CD14-positive monocyte (primary cell): Measurements from ENCODE around the gene MGST1. TPM values are rescaled to one million over a fixed set of nuclear protein-coding genes. Genes with fewer than 3 reads are reported as not detected.

Experiments used
- DNase-seq, 3 donors: peaks; one replicate each; pipeline ENCODE4 v3.0.0-alpha.2; 2011 to 2022
- H2AFZ ChIP-seq: 2 replicates; pipeline ENCODE4 v1.6.0; 2012; ENCODE audit warnings: mild to moderate bottlenecking, low read depth, low read length, inconsistent platforms; ENCODE audit not compliant: insufficient read depth, poor library complexity, severe bottlenecking
- H3K27ac ChIP-seq, 2 donors: 1 replicate in 1 of 2; 2 replicates in 1 of 2; pipeline ENCODE4 v1.5.1; 2012 to 2013; ENCODE audit warnings: low read length in 2 of 2, control low read depth in 1 of 2, inconsistent platforms in 1 of 2, low read depth in 1 of 2, mild to moderate bottlenecking in 1 of 2
- H3K27me3 ChIP-seq, 2 donors: one replicate each; pipeline versions ENCODE4 v1.6.0 to v1.6.1; 2011 to 2013; ENCODE audit warnings: low read length in 2 of 2; ENCODE audit not compliant: control insufficient read depth in 2 of 2, insufficient read depth in 2 of 2
- H3K36me3 ChIP-seq, 2 donors: replicated peaks in 1 of 2; 1 replicate in 1 of 2; 2 replicates in 1 of 2; pipeline versions ENCODE4 v1.5.1 to v1.6.1; 2012 to 2013; ENCODE audit warnings: low read length in 2 of 2, control low read depth in 1 of 2, inconsistent platforms in 1 of 2, mild to moderate bottlenecking in 1 of 2; ENCODE audit not compliant: insufficient read depth in 2 of 2, control insufficient read depth in 1 of 2
- H3K4me1 ChIP-seq, 2 donors: 1 replicate in 1 of 2; 2 replicates in 1 of 2; pipeline versions ENCODE4 v1.5.1 to v1.6.1; 2012 to 2013; ENCODE audit warnings: low read length in 2 of 2, control low read depth in 1 of 2, inconsistent platforms in 1 of 2, mild to moderate bottlenecking in 1 of 2, moderate library complexity in 1 of 2; ENCODE audit not compliant: insufficient read depth in 2 of 2, control insufficient read depth in 1 of 2
- H3K4me2 ChIP-seq: replicated peaks from 2 replicates; pipeline ENCODE3; 2012; ENCODE audit warnings: low read length, moderate library complexity, mild to moderate bottlenecking; ENCODE audit not compliant: poor library complexity, severe bottlenecking; ENCODE audit errors: extremely low read depth
- H3K4me3 ChIP-seq, 3 experiments: fragments of 200-600 bp in 1 of 3; sonication (generic) in 1 of 3; replicated peaks in 1 of 3; 1 replicate in 2 of 3; 2 replicates in 1 of 3; pipeline ENCODE4 v1.5.1; 2011 to 2013; ENCODE audit warnings: low read length in 3 of 3, mild to moderate bottlenecking in 3 of 3, control low read depth in 2 of 3, low read depth in 2 of 3, inconsistent platforms in 1 of 3, moderate library complexity in 1 of 3
- H3K79me2 ChIP-seq: 2 replicates; pipeline ENCODE4 v1.6.0; 2012; ENCODE audit warnings: mild to moderate bottlenecking, control low read depth, inconsistent platforms, low read length, moderate library complexity; ENCODE audit not compliant: insufficient read depth
- H3K9ac ChIP-seq: 2 replicates; pipeline ENCODE4 v1.6.0; 2017; ENCODE audit warnings: low read length, mild to moderate bottlenecking; ENCODE audit not compliant: insufficient read depth, poor library complexity, severe bottlenecking
- H3K9me3 ChIP-seq, 2 donors: replicated peaks in 1 of 2; 1 replicate in 1 of 2; 2 replicates in 1 of 2; pipeline versions ENCODE4 v1.5.1 to v1.6.1; 2012 to 2013; ENCODE audit warnings: low read length in 2 of 2, control low read depth in 1 of 2; ENCODE audit not compliant: control insufficient read depth in 1 of 2, insufficient read depth in 1 of 2
- H4K20me1 ChIP-seq: 2 replicates; pipeline ENCODE4 v1.6.0; 2012; ENCODE audit warnings: mild to moderate bottlenecking, low read length, control low read depth, moderate library complexity; ENCODE audit not compliant: insufficient read depth
- H3K27ac Mint-ChIP-seq, 7 donors: one replicate each; pipeline ENCODE4 v1.8.0; 2020; ENCODE audit warnings: mild to moderate bottlenecking in 7 of 7, mixed read lengths in 7 of 7, moderate library complexity in 6 of 7, inconsistent platforms in 2 of 7
- H3K27me3 Mint-ChIP-seq, 3 donors: one replicate each; pipeline ENCODE4 v1.8.0; 2021 to 2022; ENCODE audit warnings: low read depth in 3 of 3, mild to moderate bottlenecking in 3 of 3, mixed read lengths in 3 of 3, moderate library complexity in 3 of 3, inconsistent platforms in 1 of 3
- H3K36me3 Mint-ChIP-seq, 2 donors: one replicate each; pipeline ENCODE4 v1.8.0; 2020; ENCODE audit warnings: mixed read lengths in 2 of 2, inconsistent platforms in 1 of 2, mild to moderate bottlenecking in 1 of 2
- H3K4me1 Mint-ChIP-seq: one replicate; pipeline ENCODE4 v1.8.0; 2020; ENCODE audit warnings: mild to moderate bottlenecking, mixed read lengths
- H3K4me3 Mint-ChIP-seq, 2 donors: one replicate each; pipeline ENCODE4 v1.8.0; 2020; ENCODE audit warnings: mild to moderate bottlenecking in 2 of 2, mixed read lengths in 2 of 2, moderate library complexity in 1 of 2
- H3K9me3 Mint-ChIP-seq, 7 donors: one replicate each; pipeline ENCODE4 v1.8.0; 2020 to 2022; ENCODE audit warnings: mixed read lengths in 7 of 7, mild to moderate bottlenecking in 6 of 7, moderate library complexity in 6 of 7, inconsistent platforms in 2 of 7
- WGBS: methylation state at CpG from one replicate; pipeline ENCODE4 v1.1.5; 2013; ENCODE audit warnings: missing lambda C conversion rate; ENCODE audit not compliant: insufficient coverage; 5-methylcytosine and 5-hydroxymethylcytosine counted together
- intact Hi-C, 2 donors: fragments of 100-400 bp; cut with micrococcal nuclease; formaldehyde crosslinking; loops; one replicate each; pipeline versions ENCODE4 v1.15.0 to v1.15.1; 2023
- polyA plus RNA-seq, 3 donors: library from polyadenylated mRNA; depleted of rRNA in 1 of 3; unstranded in 2 of 3; stranded (reverse) in 1 of 3; fragments of 300-500 nt in 2 of 3; fragments of >200 nt in 1 of 3; fragmentation: Illumina TruSeq in 2 of 3; gene quantifications; 1 replicate in 2 of 3; 2 replicates in 1 of 3; pipeline ENCODE4 v1.2.3, GENCODE V29; 2012 to 2021
- TF ChIP-seq, protein P1 (sequence below): fragments of 200-600 bp; IDR thresholded peaks from one replicate; pipeline ENCODE4 v1.8.0; 2022; ENCODE audit warnings: antibody characterized with exemption, mild to moderate bottlenecking

Gene MGST1
- polyA plus RNA-seq, 3 donors = 84.8 to 295 (median 248) TPM

- TF ChIP-seq, protein P1, sequence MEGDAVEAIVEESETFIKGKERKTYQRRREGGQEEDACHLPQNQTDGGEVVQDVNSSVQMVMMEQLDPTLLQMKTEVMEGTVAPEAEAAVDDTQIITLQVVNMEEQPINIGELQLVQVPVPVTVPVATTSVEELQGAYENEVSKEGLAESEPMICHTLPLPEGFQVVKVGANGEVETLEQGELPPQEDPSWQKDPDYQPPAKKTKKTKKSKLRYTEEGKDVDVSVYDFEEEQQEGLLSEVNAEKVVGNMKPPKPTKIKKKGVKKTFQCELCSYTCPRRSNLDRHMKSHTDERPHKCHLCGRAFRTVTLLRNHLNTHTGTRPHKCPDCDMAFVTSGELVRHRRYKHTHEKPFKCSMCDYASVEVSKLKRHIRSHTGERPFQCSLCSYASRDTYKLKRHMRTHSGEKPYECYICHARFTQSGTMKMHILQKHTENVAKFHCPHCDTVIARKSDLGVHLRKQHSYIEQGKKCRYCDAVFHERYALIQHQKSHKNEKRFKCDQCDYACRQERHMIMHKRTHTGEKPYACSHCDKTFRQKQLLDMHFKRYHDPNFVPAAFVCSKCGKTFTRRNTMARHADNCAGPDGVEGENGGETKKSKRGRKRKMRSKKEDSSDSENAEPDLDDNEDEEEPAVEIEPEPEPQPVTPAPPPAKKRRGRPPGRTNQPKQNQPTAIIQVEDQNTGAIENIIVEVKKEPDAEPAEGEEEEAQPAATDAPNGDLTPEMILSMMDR = no peak
- Histone ChIP-seq H3K36me3 (no peaks in the 10 kb centered on the region), H3K9me3 (no peaks in the 10 kb centered on the region), H3K4me2 (no peak overlapping the region), H3K9ac (no peak overlapping the region), H3K79me2 (no peaks in the 10 kb centered on the region), H3K4me1 (peaks cover 2 to 4% of the 10 kb centered on the region in 2 donors), H2AFZ (no peak overlapping the region), H4K20me1 (no peaks in the 10 kb centered on the region), H3K4me3 (no peak overlapping the region), H3K27ac (no peak overlapping the region), H3K27me3 (no peaks in the 10 kb centered on the region)
- H3K27ac Mint-ChIP-seq = no peak overlapping the region
- peaks cover 0 to 6% (median 1%) of the 10 kb centered on the region in 7 donors for H3K9me3 Mint-ChIP-seq
- peaks cover 4% of the 10 kb centered on the region for H3K4me1 Mint-ChIP-seq
- 93% methylated on average over 5 of the region's 5 CpGs for WGBS
- DNase-seq = no peak
- H3K27me3 Mint-ChIP-seq = peaks cover 0 to 1% (median 0%) of the 10 kb centered on the region in 3 donors
- H3K36me3 Mint-ChIP-seq = no peaks in the 10 kb centered on the region
- no peak overlapping the region for H3K4me3 Mint-ChIP-seq
- intact Hi-C loops = no loop called here
These were observed 37.3 kb downstream of the MGST1 start for GRCh38 chr12:16384732-16385131.

- Histone ChIP-seq H3K4me3 (no peak overlapping the region), H3K4me2 (no peak overlapping the region), H3K9me3 (no peaks in the 10 kb centered on the region), H4K20me1 (no peaks in the 10 kb centered on the region), H2AFZ (no peak overlapping the region), H3K27ac (no peak overlapping the region), H3K27me3 (no peaks in the 10 kb centered on the region), H3K9ac (no peak overlapping the region), H3K4me1 (peaks cover 9 to 11% of the 10 kb centered on the region in 2 donors), H3K79me2 (no peaks in the 10 kb centered on the region), H3K36me3 (no peaks in the 10 kb centered on the region)
- Mint-ChIP-seq H3K36me3 (no peaks in the 10 kb centered on the region), H3K4me3 (no peak overlapping the region), H3K4me1 (peaks cover 12% of the 10 kb centered on the region), H3K27me3 (peaks cover 0 to 1% (median 0%) of the 10 kb centered on the region in 3 donors), H3K27ac (no peak overlapping the region), H3K9me3 (peaks cover 0 to 2% (median 0%) of the 10 kb centered on the region in 7 donors)
- peak in 1 of 3 donors; percentile 3 for DNase-seq
- TF ChIP-seq, protein P1 = peak; percentile 24
- intact Hi-C loops = no loop called here
- WGBS = 59% methylated on average over 11 of the region's 13 CpGs
These were observed 38.6 kb downstream of the MGST1 start for GRCh38 chr12:16385782-16386646.
